ENCODE data around the gene IFITM2. TPM values are rescaled to one million over a fixed set of nuclear protein-coding genes. Genes with fewer than 3 reads are reported as not detected.

Gene IFITM2
- total and polyA plus RNA-seq, 2 donors (not counting 1 experiment from before 2014, with no cell fraction given), result 51.2 to 714 TPM

- Histone ChIP-seq H3K9me3 (ENCODE audit: control insufficient read depth, insufficient read depth, low read depth, low read length) (no peaks in the 10 kb centered on the region), H3K4me2 (ENCODE audit: extremely low read depth, insufficient read depth, low read length) (peak overlapping the region; percentile 35), H3K36me3 (ENCODE audit: control insufficient read depth, insufficient read depth, low read length) (no peaks in the 10 kb centered on the region), H4K20me1 (ENCODE audit: control insufficient read depth, extremely low read depth, insufficient read depth, low read length) (no peaks in the 10 kb centered on the region), H3K27me3 (ENCODE audit: control insufficient read depth, insufficient read depth, low read length) (peaks cover 5% of the 10 kb centered on the region), H3K27ac (ENCODE audit: insufficient read depth, low read length) (no peak overlapping the region), H3K79me2 (ENCODE audit: control insufficient read depth, insufficient read depth, low read length) (no peaks in the 10 kb centered on the region), H3K9ac (ENCODE audit: insufficient read depth, low read length) (no peak overlapping the region), H3K4me1 (ENCODE audit: control insufficient read depth, extremely low read depth, insufficient read depth, low read length) (no peaks in the 10 kb centered on the region), H2AFZ (ENCODE audit: low read length) (no peak overlapping the region), H3K4me3 (replicated peaks in 1 of 4; ENCODE audit: control extremely low read depth in 1 of 4, insufficient read depth in 1 of 4, low read depth in 3 of 4, low read length in 4 of 4) (peak overlapping the region in 2 of 4 experiments; percentile 34 to 42)
- TF ChIP-seq EZH2 (IDR thresholded peaks at IDR 0.05; ENCODE audit: low read length, missing control alignments) (no peak), CTCF (conservative IDR thresholded peaks at IDR 0.05 in 1 of 2, IDR thresholded peaks at IDR 0.05 in 1 of 2; ENCODE audit: low read depth in 1 of 2, low read length in 2 of 2) (no peak)
- no peak for DNase-seq (ENCODE audit: low read depth in 2 of 2)
Measured at GRCh38 chr11:289712-290620, 17.6 kb upstream of the IFITM2 start.

DNA sequence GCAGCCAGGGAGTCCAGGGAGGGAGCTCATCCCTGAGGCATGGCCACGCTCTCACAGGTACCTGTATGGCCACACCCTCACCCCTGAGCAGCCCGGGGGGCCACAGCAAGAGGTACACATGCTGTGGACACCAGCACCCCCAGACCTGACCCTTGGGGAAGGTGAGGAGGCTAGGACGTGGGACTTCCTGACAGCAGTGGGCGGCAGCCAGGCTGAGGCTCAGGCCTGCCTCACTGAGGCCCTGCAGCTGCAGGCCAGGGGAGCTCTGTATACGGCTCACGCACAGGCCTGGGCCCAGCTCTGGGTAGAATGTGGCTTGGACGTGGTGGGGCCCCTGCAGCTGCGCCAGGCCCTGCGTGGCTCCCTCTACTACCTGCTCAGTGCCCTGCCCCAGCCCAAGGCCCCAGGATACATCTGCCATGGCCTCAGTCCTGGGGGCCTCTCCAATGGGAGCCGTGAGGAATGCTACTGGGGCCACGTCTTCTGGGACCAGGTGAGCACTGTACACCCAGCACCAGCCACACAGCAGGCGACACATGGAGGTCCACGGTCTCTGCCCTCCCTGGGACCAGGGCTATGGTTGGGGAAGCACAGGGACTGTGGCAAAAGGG lies 16.9 kb upstream of the IFITM2 start:
- DNase-seq (ENCODE audit: low read depth in 2 of 2), result no peak
- H3K36me3 ChIP-seq (ENCODE audit: control insufficient read depth, insufficient read depth, low read length), result no peaks in the 10 kb centered on the region
- no peaks in the 10 kb centered on the region for H3K9me3 ChIP-seq (ENCODE audit: control insufficient read depth, insufficient read depth, low read depth, low read length)
- no peaks in the 10 kb centered on the region for H3K4me1 ChIP-seq (ENCODE audit: control insufficient read depth, extremely low read depth, insufficient read depth, low read length)
- no peak overlapping the region for H3K9ac ChIP-seq (ENCODE audit: insufficient read depth, low read length)
- no peak overlapping the region for H2AFZ ChIP-seq (ENCODE audit: low read length)
- TF ChIP-seq EZH2 (IDR thresholded peaks at IDR 0.05; ENCODE audit: low read length, missing control alignments) (no peak), CTCF (conservative IDR thresholded peaks at IDR 0.05 in 1 of 2, IDR thresholded peaks at IDR 0.05 in 1 of 2; ENCODE audit: low read depth in 1 of 2, low read length in 2 of 2) (no peak)
- H3K79me2 ChIP-seq (ENCODE audit: control insufficient read depth, insufficient read depth, low read length), result no peaks in the 10 kb centered on the region
- H3K27ac ChIP-seq (ENCODE audit: insufficient read depth, low read length), result no peak overlapping the region
- no peak overlapping the region for H3K4me2 ChIP-seq (ENCODE audit: extremely low read depth, insufficient read depth, low read length)
- H3K4me3 ChIP-seq (replicated peaks in 1 of 4; ENCODE audit: control extremely low read depth in 1 of 4, insufficient read depth in 1 of 4, low read depth in 3 of 4, low read length in 4 of 4), result no peak overlapping the region
- H4K20me1 ChIP-seq (ENCODE audit: control insufficient read depth, extremely low read depth, insufficient read depth, low read length), result no peaks in the 10 kb centered on the region
- H3K27me3 ChIP-seq (ENCODE audit: control insufficient read depth, insufficient read depth, low read length), result peaks cover 5% of the 10 kb centered on the region

All from fibroblast of lung (primary cell).